GM19351 (cell line): ENCODE data around the gene LPP.

Source experiments
- ATAC-seq: cut with Tn5 transposase; IDR thresholded peaks from one replicate; pipeline ENCODE4 v1.9.1; 2021; ENCODE audit warnings: mild to moderate bottlenecking, moderate library complexity; ENCODE audit not compliant: unreplicated experiment

LPP gene

DNA sequence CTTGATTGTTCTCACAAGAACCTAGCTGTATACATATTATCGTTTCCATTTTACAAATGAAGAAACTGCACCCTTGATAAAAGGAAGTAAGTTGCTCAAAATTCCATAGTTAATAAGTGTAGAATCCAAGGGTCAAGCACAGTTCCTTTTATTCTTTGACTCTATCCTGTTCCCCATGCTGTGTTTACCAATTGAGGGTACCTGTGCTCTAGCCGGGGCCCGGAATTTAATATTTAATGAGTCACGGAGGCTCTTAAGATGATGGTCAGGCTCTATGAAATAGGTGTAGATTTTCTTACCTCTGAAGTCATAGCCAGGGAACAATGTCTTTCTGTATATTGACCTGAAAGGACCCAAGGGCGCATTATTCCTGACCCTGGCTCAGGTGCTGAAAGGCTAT is 65.2 kb downstream of the LPP start:
- ATAC-seq: no peak

DNA sequence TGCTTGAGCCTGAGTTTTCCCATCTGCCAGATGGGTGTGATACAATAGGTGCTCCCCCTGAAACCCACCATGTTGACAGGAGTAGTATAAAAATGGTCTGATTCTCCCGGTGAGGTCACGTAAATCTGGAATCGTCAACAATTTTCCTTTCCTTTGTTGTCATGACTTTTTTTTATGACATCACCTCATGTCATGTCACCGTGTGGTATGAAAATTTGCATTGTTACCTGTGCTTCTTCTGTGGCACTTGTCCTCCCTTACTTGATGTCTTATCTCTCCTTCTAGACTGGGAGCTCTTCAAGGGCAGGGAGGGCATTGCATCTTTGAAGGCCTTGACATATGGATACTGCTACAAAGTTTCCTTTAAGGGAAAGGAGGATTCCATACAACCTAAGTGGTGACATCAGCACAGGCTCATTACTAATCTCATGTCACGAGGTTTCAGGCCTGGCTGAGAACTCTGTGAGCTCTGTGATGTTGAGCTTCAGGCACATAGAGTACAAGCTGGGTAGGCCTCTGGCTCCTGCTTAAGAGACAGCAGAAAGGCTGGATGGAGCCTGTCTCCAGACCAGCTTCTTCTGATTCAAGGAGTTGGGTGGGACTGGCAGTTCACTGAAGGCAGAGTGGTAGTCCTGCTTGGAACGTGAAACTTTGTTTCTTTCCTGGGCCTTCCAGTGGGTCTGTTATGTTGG is 66.3 kb downstream of the LPP start:
- ATAC-seq: no peak

DNA sequence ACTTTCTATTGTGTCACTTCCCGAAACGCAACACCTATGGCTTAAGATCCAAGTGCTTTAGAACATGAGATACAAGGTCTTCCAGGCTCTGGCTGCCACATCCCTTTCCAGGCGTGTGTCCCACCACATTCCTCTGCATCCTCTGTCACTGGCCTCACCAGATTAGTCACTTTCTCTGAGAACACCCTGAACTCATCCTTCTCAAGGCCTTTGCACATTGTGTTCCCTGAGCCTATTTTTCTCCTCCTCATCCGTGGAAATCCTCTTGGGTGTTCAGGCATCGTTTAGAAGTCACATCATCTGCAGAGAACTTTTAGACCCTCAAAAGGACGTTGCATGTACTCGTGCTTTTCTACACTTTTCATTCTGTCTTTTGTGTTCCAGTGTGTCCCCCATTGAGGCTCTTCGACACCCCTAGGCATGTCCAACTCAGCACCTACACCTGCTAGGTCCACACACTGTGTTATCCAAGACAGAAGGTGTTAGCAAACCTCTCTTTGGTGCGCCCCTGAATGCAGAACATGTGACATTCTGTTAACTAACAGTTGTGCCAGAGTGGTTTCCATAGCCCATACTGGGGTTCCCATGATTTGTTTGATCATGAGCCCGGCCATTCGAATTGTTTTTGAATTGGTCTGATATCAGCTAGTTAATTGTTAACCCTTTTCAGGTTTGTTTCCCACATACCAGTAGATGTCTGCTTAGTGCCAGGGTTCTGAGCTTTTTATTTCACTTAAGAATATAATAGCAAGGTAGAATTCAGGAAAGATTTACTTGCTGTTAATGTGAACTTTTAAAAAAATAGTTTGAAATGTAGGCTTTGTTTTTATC is 67.2 kb downstream of the LPP start:
- no peak for ATAC-seq

DNA sequence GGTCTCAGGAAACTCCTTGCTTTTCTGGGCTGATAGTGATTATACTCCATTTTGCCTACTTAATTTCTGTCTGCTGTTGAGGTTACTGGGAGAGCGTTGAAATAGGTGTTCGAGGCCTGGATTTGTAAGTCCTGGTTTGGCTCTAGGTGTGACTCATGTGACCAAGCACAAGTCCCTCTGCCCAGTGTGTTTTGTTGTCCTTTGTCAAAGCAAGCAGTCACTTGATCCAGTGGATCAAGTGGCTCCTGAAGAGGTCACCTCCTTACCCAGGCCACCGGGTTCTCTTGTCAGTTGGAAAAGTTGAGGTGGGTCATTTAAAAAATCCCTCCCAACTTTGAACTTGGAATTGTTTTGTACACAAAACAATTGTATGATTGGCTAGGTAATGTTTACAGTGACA is 70.0 kb downstream of the LPP start:
- ATAC-seq: no peak

DNA sequence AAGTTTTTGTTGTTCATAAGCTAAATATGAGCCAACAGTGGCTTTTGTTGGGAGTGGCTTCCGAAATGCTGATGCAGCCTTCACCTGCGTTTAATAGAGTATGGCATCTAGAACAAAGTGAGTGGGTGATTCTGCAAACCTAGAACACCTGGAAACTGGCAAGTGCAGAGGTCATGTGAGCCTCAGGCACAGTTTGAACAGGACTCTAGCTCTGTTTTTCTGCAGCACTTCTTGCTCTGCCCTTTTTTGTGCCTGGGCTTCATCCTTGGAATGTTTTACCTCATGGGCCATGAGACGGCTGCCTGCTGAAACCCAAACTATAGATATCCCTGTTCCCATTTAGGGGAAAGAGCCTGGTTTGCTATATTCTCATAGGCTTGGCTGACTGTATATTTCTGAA is 73.5 kb downstream of the LPP start:
- no peak for ATAC-seq

DNA sequence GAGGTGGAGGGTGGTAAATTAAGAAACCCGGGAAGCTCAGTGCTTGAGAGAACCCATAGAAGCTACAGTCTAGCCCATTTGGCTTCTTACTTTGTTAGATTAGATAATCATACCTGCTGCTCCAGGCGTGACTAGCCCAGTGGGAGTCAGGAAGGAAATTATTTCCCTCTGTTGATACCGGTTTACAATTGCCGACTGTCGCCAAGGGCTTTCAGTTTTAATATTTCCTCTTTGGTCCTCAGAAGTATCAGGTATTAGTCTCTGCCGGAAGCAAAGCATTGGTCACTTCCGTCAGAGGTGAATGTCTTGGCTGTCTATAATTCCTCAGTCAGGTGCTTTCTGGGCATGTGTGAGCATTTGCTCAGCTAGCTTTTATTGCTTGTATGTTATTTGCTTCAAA is 75.2 kb downstream of the LPP start:
- ATAC-seq: no peak

DNA sequence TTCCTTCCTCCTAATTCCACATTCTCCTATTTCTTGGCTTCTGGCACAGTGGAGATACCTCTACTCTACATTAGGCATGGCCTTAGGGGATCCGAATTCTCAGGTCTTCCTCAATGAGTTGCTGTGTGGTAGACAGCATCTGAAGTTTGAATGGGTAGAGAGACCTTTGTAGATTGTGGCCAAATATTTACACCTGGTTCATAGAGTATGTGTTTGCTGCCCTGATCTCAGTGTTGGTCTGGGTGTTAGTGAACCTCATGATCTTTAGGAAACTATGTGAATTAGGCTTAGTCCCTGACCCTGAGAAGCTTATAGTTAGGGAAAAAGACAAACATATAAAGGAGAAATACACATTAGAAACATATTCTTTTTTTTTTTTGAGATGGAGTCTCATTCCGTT is 75.8 kb downstream of the LPP start:
- ATAC-seq: no peak

DNA sequence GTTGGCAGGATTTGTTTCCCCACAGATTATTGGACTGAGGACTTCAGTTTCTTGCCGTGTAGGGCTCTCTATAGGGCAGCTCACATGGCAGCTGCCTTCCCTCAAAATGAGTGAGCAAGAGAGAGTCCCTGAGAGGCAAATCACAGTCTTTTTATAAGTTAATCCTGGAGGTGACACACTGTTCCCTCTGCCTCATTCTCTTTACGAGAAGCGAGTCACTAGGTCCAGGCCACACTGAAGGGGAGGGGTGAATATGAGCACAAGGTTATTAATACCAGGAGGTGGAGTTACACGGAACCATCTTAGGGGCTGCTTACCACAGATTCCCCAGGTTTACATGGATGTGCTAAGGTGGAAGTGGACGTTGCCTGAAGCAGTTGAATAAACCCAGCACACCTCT is 77.0 kb downstream of the LPP start:
- ATAC-seq: no peak

DNA sequence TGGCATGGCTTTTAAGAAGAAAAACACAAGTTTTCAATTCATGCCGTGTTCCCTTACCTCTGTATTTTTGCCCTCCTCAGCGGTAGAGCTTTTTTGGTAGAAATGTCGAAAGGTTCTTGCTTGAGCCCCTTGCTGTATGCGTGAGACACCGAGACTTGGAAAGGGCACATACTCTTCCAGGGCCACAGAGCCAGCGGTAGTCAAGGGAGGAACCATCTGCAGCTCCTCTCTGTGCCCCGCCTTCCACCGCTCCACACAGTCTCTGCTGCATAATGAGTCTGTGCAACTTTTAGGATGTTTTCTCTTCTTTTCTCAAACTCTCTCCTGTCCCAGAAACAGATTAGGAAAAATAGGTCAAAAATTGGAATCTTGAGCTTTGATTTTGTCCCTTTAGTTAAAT is 77.5 kb downstream of the LPP start:
- no peak for ATAC-seq

DNA sequence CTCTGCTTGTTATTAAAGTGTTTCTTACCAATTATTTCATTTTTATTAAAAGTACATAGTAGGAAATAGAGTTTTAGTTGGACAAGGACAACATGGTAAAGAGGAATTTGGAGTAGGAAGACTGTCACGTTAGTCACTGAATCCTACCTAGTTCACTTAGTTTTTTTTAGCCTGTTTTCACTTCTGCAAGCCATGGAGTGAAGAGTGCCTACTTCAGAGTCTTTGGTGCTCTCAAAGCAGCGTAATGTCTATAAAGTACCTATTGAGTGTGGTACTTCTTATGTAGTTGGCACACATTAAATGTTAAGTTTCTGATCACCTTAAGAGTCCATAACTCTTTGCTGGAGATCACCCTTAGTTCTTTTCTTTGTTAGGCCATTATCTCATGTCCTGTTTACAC is 78.7 kb downstream of the LPP start:
- no peak for ATAC-seq

DNA sequence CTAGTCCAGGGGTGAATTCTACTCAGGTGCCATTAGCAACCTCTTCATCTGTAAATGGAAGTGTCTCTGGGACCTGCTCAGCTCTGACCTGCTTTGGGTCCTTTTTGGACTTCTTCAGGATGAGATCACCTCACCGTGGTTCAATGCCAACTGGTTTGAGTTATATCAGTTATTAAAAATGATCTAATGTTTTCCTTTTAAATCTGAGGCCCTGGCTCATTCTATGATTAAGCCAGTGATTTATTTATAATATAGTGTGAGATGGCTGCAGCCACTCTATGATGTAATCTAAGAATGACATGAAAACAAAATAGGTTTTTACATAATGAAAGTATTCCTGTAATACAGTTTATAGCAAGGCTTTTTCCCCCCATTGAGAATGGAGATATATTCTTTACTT is 79.4 kb downstream of the LPP start:
- no peak for ATAC-seq

DNA sequence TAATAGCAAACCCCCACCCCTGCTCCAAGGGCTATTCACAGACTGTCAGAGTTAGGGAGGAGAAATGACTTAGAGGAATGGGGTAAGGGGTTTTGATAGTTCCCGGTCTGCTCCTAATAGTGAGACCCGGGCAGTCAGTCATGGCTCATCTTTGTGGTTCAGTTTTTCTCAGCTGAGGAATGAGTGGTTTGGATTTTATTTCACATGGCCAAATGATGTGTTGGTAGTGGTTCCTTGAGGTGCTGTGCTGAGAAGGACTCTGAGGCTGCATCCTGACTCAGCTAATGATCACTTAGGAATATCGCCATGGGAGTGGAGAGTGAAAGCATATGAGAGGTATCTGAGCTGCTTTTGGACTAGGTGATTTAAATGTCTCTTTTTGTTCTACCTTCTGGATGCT is 80.2 kb downstream of the LPP start:
- no peak for ATAC-seq

DNA sequence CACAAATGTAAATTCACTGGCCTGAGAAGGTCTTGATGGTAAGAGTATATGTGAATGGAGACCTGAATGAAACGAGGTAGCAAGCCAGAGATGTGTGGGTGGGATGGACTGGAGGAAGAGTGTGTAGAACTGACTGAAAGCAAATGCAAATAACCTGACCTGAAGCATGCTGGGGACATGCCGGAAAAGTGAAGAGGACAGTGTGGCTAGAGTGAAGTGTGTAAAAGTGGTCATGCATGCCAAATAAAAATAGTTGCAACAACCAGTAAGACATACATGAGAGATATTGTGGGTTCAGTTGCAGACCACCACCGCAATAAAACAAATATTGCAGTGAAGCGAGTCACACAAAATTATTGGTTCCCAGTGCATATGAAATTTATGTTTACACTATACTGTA is 82.3 kb downstream of the LPP start:
- ATAC-seq: peak; percentile 60

DNA sequence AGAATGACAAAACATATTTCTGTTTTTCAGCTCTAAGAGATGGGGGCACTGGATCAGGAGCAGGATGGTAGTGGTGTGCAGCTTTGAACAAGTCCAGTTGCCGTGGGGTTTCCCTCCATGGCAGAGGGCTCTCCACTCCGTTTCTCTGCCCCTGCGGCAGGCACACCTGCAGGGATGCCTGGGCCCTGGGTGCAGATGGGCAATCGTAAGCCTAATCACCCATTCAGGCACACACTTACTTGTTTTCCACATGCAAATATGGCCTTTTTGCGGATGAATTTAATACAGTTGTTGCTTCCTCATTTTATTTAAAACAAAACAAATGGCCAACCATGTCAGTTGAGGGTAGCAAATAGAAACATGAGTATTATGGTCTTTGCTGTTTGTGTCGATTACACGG is 85.1 kb downstream of the LPP start:
- no peak for ATAC-seq

DNA sequence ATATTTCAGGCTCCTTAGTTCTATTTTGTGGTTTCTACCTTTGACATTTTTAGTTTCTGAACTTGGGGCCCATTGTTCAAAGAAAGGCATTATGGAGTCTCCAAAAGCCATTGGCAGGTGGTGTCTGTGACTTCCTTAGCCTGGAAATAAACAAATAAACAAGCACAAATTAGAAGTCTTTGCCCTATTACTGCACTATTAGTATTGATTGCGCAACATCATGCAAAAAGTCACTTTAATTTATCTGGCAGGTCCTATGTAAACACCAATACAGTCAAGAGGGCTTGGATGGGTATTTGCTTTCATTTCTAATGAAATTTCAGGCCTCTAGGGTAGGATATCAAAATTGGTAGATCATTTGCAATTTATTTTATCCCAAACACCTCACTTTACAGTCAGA is 85.6 kb downstream of the LPP start:
- ATAC-seq: no peak

DNA sequence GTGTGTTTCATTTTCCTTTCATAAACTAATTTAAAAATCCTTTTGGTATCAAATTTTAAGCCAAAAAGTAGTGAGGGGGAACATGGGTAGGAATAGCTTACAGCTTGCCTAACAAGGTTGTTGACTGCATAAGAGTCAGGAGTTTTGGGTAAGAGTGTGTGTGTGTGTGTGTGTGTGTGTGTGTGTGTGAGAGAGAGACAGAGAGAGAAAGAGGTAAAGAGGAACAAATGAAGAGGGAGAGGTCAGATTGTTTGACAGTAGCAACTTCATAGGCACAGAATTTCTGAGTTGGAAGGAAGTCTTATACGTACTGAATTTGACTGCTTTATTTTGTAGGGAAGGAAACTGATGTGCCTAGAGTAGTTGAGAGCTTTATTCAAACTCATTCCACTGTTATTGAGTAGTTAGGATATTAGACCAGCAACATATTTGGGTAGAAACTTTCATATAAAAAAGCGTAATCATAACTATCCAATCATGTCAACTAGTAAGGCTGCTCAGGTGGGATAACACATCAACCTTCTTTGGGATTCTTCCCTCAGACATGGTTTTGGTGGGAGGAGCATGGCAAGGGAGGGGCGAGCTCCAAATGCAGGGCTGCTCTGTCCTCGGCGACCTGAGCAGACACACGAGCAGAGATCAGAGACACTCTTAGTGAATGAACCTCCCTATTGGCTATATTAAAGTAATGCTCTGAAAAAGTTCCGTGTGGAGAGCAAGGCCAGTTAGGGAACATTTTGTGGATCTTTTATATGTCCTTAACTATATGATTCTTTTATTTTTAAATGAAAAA is 86.4 kb downstream of the LPP start:
- no peak for ATAC-seq

DNA sequence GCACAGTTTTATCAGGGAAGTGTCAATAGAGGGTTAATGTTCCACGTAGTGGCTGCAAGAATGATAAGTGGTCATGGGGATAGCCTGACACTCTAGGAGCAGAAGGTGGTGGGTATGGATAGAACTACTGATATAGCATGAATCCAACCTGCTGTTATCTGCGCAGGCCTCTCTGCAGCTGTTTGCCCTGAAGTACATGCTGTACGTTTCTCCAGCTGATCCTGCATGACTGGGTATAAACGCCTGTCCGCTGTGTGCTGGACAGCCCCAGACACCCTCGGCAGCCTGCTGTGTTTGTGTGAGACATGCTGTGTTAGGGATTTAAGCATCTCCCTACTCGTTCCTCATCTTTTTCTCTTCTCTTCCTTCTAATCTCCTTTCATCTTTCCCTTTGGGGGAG is 87.1 kb downstream of the LPP start:
- no peak for ATAC-seq

DNA sequence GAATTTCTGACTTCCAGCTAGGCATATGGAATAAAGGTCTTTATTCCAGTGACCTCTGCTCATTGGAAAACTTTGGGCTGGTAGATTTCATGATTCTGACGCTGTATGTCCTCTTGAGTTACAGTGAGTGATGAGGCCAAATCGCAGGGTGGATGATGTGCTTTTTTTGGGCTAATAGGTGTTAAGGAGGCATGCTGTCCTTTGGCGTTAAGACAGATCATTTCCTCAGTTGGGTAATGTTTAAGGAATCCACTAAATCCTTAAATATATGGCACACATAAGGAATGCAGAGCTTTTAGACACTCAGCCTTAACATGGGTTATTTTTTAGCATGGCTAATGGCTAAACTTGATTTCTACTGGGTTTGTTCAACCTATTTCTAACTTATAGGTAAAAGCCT is 87.9 kb downstream of the LPP start:
- ATAC-seq: no peak

DNA sequence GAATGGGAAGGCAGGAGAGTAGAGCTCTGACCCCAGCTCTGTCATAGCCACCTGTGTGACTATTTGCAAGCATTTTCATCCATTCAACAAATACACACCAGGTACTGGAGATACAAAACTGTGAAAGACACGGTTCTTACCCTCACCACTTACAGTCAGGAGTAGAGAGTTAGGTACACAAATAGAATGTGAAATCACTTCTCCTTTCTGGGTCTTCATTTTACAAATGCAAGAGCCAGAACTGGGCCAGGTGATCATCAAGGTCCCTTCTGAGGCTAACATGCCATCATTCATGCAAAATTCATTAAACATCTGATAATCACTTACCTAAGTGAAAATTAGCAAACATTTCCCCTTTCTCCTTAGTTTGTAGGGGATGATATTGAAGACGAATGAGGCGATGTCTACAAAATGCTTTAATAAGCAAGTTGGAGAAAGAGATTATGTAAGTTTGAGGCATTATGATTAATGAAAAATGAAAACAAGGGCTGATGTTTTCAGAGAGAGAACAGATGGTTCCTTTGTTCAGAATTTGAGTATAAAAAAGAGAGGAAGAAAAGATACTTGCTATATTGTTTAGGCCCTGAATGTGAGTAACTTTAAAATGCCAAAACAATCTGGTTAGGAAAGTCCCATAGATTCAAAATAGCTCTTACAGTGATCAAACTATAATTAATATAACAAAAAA is 88.6 kb downstream of the LPP start:
- peak; percentile 65 for ATAC-seq

DNA sequence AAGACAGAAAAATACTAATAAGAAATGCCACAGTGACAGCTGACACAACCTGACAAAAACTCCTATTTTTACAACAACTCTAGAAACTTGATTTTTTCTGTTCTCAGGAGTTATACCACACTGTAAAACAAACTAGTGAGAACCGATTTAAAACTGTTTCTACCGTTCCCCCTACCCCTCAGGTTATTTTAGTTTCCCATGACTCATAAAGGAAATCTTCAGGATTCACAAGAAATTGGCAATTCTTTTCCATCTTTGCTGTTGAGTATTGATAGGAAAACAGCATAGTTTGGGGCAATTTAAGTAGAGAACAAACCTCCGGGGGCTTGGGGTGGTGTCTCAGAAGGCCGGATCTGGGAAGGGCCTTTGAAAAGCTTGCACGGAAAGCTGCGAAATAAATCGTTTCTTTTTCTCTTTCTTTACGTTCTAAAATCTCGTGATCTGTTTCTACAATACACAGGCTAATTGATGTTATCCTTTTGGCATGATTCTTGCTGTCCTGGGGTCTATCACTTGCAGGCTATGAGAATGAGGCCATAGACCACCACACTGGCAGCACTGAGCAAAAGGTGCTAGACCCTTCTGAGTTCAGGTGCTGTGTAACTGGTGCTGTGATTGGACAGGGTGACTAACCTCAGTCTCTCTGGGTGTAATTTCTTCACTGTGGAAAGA is 89.3 kb downstream of the LPP start:
- no peak for ATAC-seq

DNA sequence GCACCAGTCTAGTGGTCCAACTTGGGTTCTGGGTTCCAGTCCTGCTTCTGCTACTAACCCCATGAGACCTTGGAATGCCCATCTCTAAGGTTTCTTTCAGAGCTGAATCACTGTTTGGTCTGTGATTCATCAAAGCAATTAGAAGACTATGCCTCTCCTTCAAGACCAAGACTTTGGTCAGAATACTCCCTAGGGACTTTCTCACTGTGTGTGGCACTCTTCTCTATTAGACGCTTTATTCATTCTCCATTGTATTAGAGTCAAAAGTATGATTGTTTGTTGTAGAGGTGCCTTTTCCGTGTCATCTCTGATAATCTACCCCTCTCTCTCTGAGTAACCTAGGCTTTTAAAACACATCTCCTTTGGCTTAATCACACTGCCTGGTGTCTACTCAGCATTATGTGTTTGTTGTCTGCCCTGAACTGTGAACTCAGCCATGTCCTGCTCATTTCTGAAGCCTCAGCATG is 90.5 kb downstream of the LPP start:
- ATAC-seq: no peak
